K562 (cell line): Measurements from ENCODE around the gene VGLL2. TPM values are rescaled to one million over a fixed set of nuclear protein-coding genes. Genes with fewer than 3 reads are reported as not detected.

ENCODE experiments used
- ATAC-seq: fragments of 200-7000 bp; cut with Tn5 transposase; 3 replicates; pipeline ENCODE4 v1.9.1; 2020; ENCODE audit warnings: moderate library complexity
- BruUV-seq: library from RNA; stranded (reverse); fragments of 400-500 nt; replicated peaks from 2 replicates; lab custom pipeline; 2021; lab: Mats Ljungman, UMichigan
- CTCF ChIA-PET: fragments of 300-600 bp; formaldehyde crosslinking; extraction: SDS; loops from one replicate; lab custom pipeline; 2021; ENCODE audit warnings: low intra/inter-chr PET ratio; lab: Yijun Ruan, JAX
- POLR2A ChIA-PET: fragments of 300-600, 350-650 bp; sonication (Branson Sonifier 250); formaldehyde crosslinking; extraction: SDS; loops from one replicate; lab custom pipeline; 2021; ENCODE audit warnings: antibody characterized with exemption, inconsistent platforms; lab: Yijun Ruan, JAX
- DNase-seq, 4 experiments: peaks; one replicate each; pipeline versions ENCODE4 v3.0.0 to v3.0.0-alpha.2; 2011 to 2018; ENCODE audit warnings: low spot score in 3 of 4, mixed read lengths in 3 of 4; ENCODE audit errors: extremely low read depth in 1 of 4
- FAIRE-seq: peaks from 2 replicates; lab custom pipeline; 2011; peaks lifted over from hg19 to GRCh38; lab: Jason Lieb, UNC
- H2AFZ ChIP-seq: 2 replicates; pipeline ENCODE4 v1.6.0; 2011; ENCODE audit warnings: low read depth, low read length, control low read depth, inconsistent platforms
- H3K27ac ChIP-seq: fragments of 200-600 bp; 3 replicates; pipeline ENCODE4 v1.8.0; 2011; ENCODE audit warnings: low read depth, mild to moderate bottlenecking, control low read depth, inconsistent platforms, low read length, moderate library complexity, mixed read lengths; ENCODE audit errors: extremely low read depth
- H3K27me3 ChIP-seq, 2 experiments: fragments of 300-600 bp in 1 of 2; 2 replicates in 1 of 2; 3 replicates in 1 of 2; pipeline versions ENCODE4 v1.6.0 to v1.8.0; 2011; ENCODE audit warnings: inconsistent platforms in 2 of 2, low read length in 2 of 2, mild to moderate bottlenecking in 1 of 2, mixed read lengths in 1 of 2, moderate library complexity in 1 of 2; ENCODE audit not compliant: control insufficient read depth in 2 of 2, insufficient read depth in 2 of 2
- H3K36me3 ChIP-seq: fragments of 300-600 bp; 3 replicates; pipeline ENCODE4 v1.8.0; 2011; ENCODE audit warnings: mild to moderate bottlenecking, low read length, inconsistent platforms; ENCODE audit not compliant: control insufficient read depth, insufficient read depth
- H3K4me1 ChIP-seq, 2 experiments: fragments of 200-600 bp in 1 of 2; replicated peaks in 1 of 2; 2 replicates in 1 of 2; 3 replicates in 1 of 2; pipeline versions ENCODE4 v1.5.1 to v1.8.0; 2011; ENCODE audit warnings: inconsistent platforms in 2 of 2, low read length in 2 of 2, mild to moderate bottlenecking in 1 of 2, mixed read lengths in 1 of 2, moderate library complexity in 1 of 2; ENCODE audit not compliant: control insufficient read depth in 2 of 2, insufficient read depth in 2 of 2
- H3K4me2 ChIP-seq: 2 replicates; pipeline ENCODE4 v1.6.1; 2011; ENCODE audit warnings: low read length, control low read depth, inconsistent platforms, mixed read lengths; ENCODE audit not compliant: insufficient read depth
- H3K4me3 ChIP-seq: fragments of 200-600 bp; sonication (generic), shearing (Covaris generic); 2 replicates; pipeline ENCODE4 v1.5.1; 2016; ENCODE audit warnings: control low read depth, inconsistent platforms
- H3K79me2 ChIP-seq: fragments of 200-600 bp; 3 replicates; pipeline ENCODE4 v1.8.0; 2011; ENCODE audit warnings: low read length, inconsistent platforms; ENCODE audit not compliant: control insufficient read depth, insufficient read depth
- H3K9ac ChIP-seq, 2 experiments: 2 replicates each; pipeline versions ENCODE4 v1.6.0 to v1.6.1; 2011; ENCODE audit warnings: low read depth in 2 of 2, low read length in 2 of 2, control low read depth in 1 of 2, inconsistent platforms in 1 of 2, mild to moderate bottlenecking in 1 of 2, mixed read lengths in 1 of 2; ENCODE audit not compliant: insufficient read depth in 1 of 2
- H3K9me1 ChIP-seq: one replicate; pipeline ENCODE4 v1.6.0; 2011; ENCODE audit warnings: inconsistent platforms, mild to moderate bottlenecking, low read length, moderate library complexity; ENCODE audit not compliant: control insufficient read depth, insufficient read depth
- H3K9me3 ChIP-seq: replicated peaks from 2 replicates; pipeline ENCODE4 v1.5.1; 2011; ENCODE audit warnings: low read depth, low read length, inconsistent platforms; ENCODE audit not compliant: control insufficient read depth, insufficient read depth
- H4K20me1 ChIP-seq: replicated peaks from 2 replicates; pipeline ENCODE4 v1.6.1; 2011; ENCODE audit warnings: low read length, inconsistent platforms, mixed read lengths; ENCODE audit not compliant: control insufficient read depth, insufficient read depth
- DNMT1 ChIP-seq: fragments of 450-650 bp; IDR thresholded peaks from 2 replicates; pipeline ENCODE4 v1.6.1; 2016; ENCODE audit warnings: antibody characterized with exemption, mild to moderate bottlenecking
- HEY1 ChIP-seq: fragments of 250-450 bp; sonication (Bioruptor Pico); IDR thresholded peaks from 2 replicates; pipeline ENCODE4 v1.5.0; 2020; ENCODE audit warnings: mild to moderate bottlenecking, moderate library complexity, borderline replicate concordance
- KDM4B ChIP-seq, 2 experiments: fragments of 450-650 bp in 1 of 2; sonication (generic) in 1 of 2; IDR thresholded peaks; 2 replicates each; pipeline ENCODE4 v1.6.1; 2016 to 2017; ENCODE audit warnings: borderline replicate concordance in 2 of 2, antibody characterized with exemption in 1 of 2, low read depth in 1 of 2, mild to moderate bottlenecking in 1 of 2
- NCOR1 ChIP-seq: fragments of 450-650 bp; IDR thresholded peaks from 2 replicates; pipeline ENCODE4 v1.6.1; 2016; ENCODE audit warnings: mild to moderate bottlenecking, moderate library complexity
- NELFE ChIP-seq: IDR thresholded peaks from 2 replicates; pipeline ENCODE4 v1.6.1; 2011; ENCODE audit warnings: mild to moderate bottlenecking; ENCODE audit not compliant: insufficient read depth, insufficient read length
- NEUROD1 ChIP-seq: fragments of 150-350 bp; IDR thresholded peaks from 2 replicates; pipeline ENCODE4 v1.6.1; 2014; ENCODE audit warnings: borderline replicate concordance, low read length, low read depth; ENCODE audit not compliant: partially characterized antibody
- SPI1 ChIP-seq: IDR thresholded peaks from 2 replicates; pipeline ENCODE4 v1.6.1; 2011; ENCODE audit warnings: low read depth, low read length, control low read depth, borderline replicate concordance
- TCFL5 ChIP-seq: fragments of 250-450 bp; sonication (Bioruptor Pico); conservative IDR thresholded peaks from 2 replicates; pipeline ENCODE4 v1.6.1; 2021; ENCODE audit warnings: mild to moderate bottlenecking, moderate library complexity, matching md5 sums
- ZNF146 ChIP-seq: IDR thresholded peaks from one replicate; pipeline ENCODE4 v1.6.1; 2018; ENCODE audit warnings: missing compliant biosample characterization; ENCODE audit not compliant: unreplicated experiment
- ZNF507 ChIP-seq: conservative IDR thresholded peaks from 2 replicates; pipeline ENCODE4 v1.6.1; 2017; ENCODE audit warnings: missing genetic modification characterization, missing compliant biosample characterization
- WGBS: fragments of 100-300 bp; shearing (Covaris generic); methylation state at CpG from one replicate; pipeline ENCODE4 v1.1.6; 2016; ENCODE audit warnings: low coverage, mixed read lengths; ENCODE audit not compliant: insufficient coverage; ENCODE audit errors: missing lambda C conversion rate; 5-methylcytosine and 5-hydroxymethylcytosine counted together
- in situ Hi-C: fragments of 300-500 bp; cut with MboI; formaldehyde crosslinking; loops from 4 replicates; pipeline ENCODE4 v1.15.0; 2018; ENCODE audit warnings: inconsistent platforms, mixed read lengths
- intact Hi-C: fragments of 100-400 bp; cut with micrococcal nuclease; formaldehyde crosslinking; loops from 2 replicates; pipeline ENCODE4 v1.14.2; 2022
- polyA plus RNA-seq, 8 experiments: library from polyadenylated mRNA; depleted of rRNA in 4 of 8; stranded (reverse) in 5 of 8; unstranded in 3 of 8; fragments of >200 nt; fragmentation: Nextera tagmentation in 2 of 8; fragmentation: Illumina TruSeq in 1 of 8; extraction: Ambion mirVana in 2 of 8; extraction: Trizol in 1 of 8; gene quantifications; 2 replicates each; pipeline versions ENCODE4 v1.2.1 to v1.2.3, GENCODE V29; 2011 to 2014; ENCODE audit warnings: inconsistent platforms in 1 of 8, missing spikeins in 1 of 8
- total RNA-seq, 7 experiments: library from RNA; depleted of rRNA in 6 of 7; stranded (reverse); fragments of >200 nt in 6 of 7; fragmentation: Illumina TruSeq in 2 of 7; extraction: Trizol in 2 of 7; gene quantifications; 2 replicates each; pipeline versions ENCODE4 v1.2.1 to v1.2.3, GENCODE V29; 2011 to 2021; ENCODE audit warnings: low replicate concordance in 1 of 7
- TF ChIP-seq, protein P1 (sequence below): IDR thresholded peaks from 2 replicates; pipeline ENCODE4 v1.6.1; 2012; ENCODE audit warnings: low read depth, low read length, improper control_type of control experiment, borderline replicate concordance
- TF ChIP-seq, protein P2 (sequence below): fragments of 450-650 bp; IDR thresholded peaks from 2 replicates; pipeline ENCODE4 v1.6.1; 2017; ENCODE audit warnings: antibody characterized with exemption

Gene VGLL2
- total and polyA plus RNA-seq, 9 of the 15 experiments (the other 6 are each of a cell fraction or from before 2014, with no cell fraction given): not detected

DNA sequence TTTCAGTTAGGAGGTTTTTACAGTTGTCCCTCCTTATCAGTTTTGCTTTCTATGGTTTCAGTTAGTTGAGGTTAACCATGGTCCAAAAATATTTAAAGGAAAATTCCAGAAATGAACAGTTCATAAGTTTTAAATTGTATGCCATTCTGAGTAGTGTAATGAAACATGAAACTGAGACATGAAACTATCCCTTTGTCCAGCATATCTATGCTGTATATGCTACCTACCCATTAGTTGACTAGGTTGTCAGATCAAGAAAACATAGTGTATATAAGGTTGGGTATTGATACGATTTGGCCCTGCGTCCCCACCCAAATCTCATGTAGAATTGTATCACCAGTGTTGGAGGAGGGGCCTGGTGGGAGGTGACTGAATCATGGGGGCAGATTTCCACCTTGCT is 39.1 kb downstream of the VGLL2 start:
- no peaks in the 10 kb centered on the region; a peak in 1 of 5 replicates for H3K27me3 ChIP-seq
- no TSS peak for BruUV-seq
- no peaks in the 10 kb centered on the region for H4K20me1 ChIP-seq
- intact Hi-C loops: no loop called here
- FAIRE-seq (no peak), ATAC-seq (no peak)
- no peaks in the 10 kb centered on the region for H3K36me3 ChIP-seq
- POLR2A ChIA-PET: interaction anchor here (0.8 kb wide), 1 partner anchor 14 kb away, joined by 3 read pairs; no protein-coding TSS in a partner anchor
- H3K4me2 ChIP-seq: no peak overlapping the region
- no peak for TF ChIP-seq NELFE
- TF ChIP-seq KDM4B (IDR thresholded peaks at IDR 0.05; ENCODE audit: borderline replicate concordance in 2 of 2, low read depth in 1 of 2): no peak
- TF ChIP-seq, all 486 proteins: peak for 0
- no peak for DNase-seq
- in situ Hi-C loops: no loop called here
- Histone ChIP-seq H3K9ac (no peak overlapping the region), H3K4me1 (no peaks in the 10 kb centered on the region), H3K27ac (no peak overlapping the region), H3K79me2 (no peaks in the 10 kb centered on the region), H3K9me1 (no peaks in the 10 kb centered on the region), H3K9me3 (no peaks in the 10 kb centered on the region), H2AFZ (no peak overlapping the region), H3K4me3 (no peak overlapping the region)
- 0% methylated on average over 2 of the region's 2 CpGs for WGBS
- CTCF ChIA-PET: no interaction called here

DNA sequence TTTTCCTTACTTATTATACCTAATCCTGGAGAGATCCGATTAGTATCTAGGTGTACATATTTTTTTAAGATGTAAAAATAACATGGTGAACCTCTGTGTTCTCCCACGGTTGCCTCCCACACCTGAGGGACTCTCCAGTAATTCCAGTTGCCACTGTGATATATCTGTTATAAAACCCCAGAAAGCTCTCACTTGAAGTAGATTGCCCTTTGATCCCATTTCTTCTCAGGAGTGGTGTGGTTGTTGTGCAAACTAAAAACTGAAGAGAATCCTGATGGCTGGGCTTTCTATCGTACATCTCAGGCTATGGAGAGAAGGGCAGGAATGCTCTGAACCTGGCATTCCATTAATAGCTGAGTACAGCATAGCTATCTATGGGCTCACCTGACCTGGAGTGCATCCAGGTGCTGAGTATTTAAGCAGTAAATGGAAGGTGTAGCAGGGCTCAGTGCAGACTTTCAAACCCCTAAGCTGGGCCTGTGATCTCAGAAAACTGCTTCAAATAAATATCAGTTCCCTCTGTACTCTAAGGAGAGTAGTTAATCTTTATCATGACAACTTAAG is 41.0 kb downstream of the VGLL2 start:
- no peak overlapping the region for H3K4me3 ChIP-seq
- H3K27ac ChIP-seq: no peak overlapping the region
- CTCF ChIA-PET: no interaction called here
- ATAC-seq: no peak
- no peaks in the 10 kb centered on the region for H3K9me3 ChIP-seq
- FAIRE-seq: no peak
- no peak overlapping the region for H2AFZ ChIP-seq
- no peak overlapping the region for H3K4me2 ChIP-seq
- H3K9ac ChIP-seq: no peak overlapping the region
- no peaks in the 10 kb centered on the region for H4K20me1 ChIP-seq
- no peaks in the 10 kb centered on the region for H3K79me2 ChIP-seq
- H3K9me1 ChIP-seq: no peaks in the 10 kb centered on the region
- H3K36me3 ChIP-seq: no peaks in the 10 kb centered on the region
- no peaks in the 10 kb centered on the region for H3K4me1 ChIP-seq
- no TSS peak for BruUV-seq
- WGBS: 0% methylated on average over 3 of the region's 3 CpGs
- POLR2A ChIA-PET: no interaction called here
- no peaks in the 10 kb centered on the region; a peak in 1 of 5 replicates for H3K27me3 ChIP-seq
- no peak for DNase-seq
- in situ Hi-C loops: no loop called here
- intact Hi-C loops: no loop called here
- TF ChIP-seq ZNF507 (tag): no peak
- TF ChIP-seq SPI1: no peak
- no peak for TF ChIP-seq TCFL5
- no peak for TF ChIP-seq HEY1
- no peak for TF ChIP-seq NEUROD1
- TF ChIP-seq ZNF146 (CRISPR knock-in tag): no peak
- TF ChIP-seq, protein P1, sequence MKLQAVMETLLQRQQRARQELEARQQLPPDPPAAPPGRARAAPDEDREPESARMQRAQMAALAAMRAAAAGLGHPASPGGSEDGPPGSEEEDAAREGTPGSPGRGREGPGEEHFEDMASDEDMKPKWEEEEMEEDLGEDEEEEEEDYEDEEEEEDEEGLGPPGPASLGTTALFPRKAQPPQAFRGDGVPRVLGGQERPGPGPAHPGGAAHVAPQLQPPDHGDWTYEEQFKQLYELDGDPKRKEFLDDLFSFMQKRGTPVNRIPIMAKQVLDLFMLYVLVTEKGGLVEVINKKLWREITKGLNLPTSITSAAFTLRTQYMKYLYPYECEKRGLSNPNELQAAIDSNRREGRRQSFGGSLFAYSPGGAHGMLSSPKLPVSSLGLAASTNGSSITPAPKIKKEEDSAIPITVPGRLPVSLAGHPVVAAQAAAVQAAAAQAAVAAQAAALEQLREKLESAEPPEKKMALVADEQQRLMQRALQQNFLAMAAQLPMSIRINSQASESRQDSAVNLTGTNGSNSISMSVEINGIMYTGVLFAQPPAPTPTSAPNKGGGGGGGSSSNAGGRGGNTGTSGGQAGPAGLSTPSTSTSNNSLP: no peak
- TF ChIP-seq NCOR1: no peak
- TF ChIP-seq, protein P2, sequence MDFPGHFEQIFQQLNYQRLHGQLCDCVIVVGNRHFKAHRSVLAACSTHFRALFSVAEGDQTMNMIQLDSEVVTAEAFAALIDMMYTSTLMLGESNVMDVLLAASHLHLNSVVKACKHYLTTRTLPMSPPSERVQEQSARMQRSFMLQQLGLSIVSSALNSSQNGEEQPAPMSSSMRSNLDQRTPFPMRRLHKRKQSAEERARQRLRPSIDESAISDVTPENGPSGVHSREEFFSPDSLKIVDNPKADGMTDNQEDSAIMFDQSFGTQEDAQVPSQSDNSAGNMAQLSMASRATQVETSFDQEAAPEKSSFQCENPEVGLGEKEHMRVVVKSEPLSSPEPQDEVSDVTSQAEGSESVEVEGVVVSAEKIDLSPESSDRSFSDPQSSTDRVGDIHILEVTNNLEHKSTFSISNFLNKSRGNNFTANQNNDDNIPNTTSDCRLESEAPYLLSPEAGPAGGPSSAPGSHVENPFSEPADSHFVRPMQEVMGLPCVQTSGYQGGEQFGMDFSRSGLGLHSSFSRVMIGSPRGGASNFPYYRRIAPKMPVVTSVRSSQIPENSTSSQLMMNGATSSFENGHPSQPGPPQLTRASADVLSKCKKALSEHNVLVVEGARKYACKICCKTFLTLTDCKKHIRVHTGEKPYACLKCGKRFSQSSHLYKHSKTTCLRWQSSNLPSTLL: no peak
- TF ChIP-seq DNMT1: no peak
